ENCODE results near the gene MPHOSPH6.
A peak's percentile ranks its signal among the peaks of the same experiment; 100 is the strongest.
"Not testable (repeated sequence)": the region's sequence is repeated elsewhere in the genome, so short reads cannot be mapped to it uniquely, and the experiment has no call there.

The MPHOSPH6 gene, protein sequence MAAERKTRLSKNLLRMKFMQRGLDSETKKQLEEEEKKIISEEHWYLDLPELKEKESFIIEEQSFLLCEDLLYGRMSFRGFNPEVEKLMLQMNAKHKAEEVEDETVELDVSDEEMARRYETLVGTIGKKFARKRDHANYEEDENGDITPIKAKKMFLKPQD

DNA sequence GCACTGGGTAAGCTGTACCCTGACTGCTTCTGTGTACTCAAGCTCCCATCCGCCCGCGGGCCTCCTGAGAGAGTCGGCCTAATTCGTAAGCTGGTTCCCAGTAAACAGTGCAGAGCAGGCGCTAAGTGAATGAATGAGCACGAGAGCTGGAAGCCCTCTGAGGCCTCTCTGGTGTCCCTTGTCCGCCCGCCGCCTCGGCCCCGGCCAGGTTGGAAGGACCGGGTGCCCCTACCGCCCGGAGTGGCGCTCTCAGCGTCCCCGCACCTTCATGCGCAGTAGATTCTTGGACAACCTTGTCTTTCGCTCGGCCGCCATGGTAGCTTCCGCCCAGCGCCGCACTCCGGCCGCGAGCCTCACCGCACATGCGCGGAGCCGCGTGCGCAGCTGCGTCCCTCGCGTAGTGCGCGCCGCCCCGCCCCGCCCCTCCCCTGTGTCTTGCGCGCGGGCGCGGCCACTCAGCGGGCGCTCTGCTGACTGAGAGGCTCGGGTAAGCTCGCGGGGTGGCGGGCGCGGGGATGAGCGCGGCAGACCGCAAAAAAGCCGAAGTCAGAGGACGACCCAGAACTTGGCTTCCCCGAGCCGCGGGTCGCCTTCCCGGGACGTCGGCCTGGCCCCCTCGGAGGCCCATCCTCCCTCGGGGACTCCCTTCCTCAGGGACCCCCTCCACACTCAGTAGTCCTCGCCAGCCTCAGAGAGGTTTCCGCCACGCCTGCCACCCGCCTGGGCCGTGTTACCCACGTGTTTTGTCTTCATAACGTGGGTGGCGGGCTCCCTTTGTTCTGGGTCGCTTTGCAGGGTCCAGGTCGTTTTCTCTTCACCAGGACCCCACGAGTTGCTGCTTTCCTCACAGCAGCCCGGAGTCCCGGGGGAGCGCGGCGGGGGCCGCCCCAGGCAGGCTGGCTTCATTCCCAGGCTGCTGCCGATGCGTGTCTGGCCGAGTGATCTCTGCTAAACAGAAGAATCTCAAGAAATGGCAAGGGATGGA is at the start of gene MPHOSPH6:
Gene MPHOSPH6 (minus strand): TSS at position 364 of the 985 bp plus-strand sequence. CDS start 49 bp downstream, at position 315.
- FAIRE-seq: no peak

- no peak for FAIRE-seq
Observed at GRCh38 chr16:82219298-82219697, 49.3 kb upstream of the MPHOSPH6 start.

DNA sequence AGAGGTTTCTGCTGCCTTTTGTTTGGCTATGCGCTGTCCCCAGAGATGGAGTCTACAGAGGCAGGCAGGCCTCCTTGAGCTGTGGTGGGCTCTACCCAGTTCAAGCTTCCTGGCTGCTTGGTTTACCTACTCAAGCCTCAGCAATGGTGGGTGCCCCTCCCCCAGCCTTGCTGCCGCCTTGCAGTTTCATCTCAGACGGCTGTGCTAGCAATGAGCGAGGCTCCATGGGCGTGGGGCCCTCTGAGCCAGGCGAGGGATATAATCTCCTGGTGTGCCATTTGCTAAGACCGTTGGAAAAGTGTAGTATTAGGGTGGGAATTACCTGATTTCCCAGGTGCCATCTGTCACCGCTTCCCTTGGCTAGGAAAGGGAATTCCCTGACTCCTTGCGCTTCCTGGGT is 39.3 kb upstream of the MPHOSPH6 start:
- FAIRE-seq: not testable (repeated sequence)

- FAIRE-seq: no peak
Observed at GRCh38 chr16:82203198-82203597, 33.2 kb upstream of the MPHOSPH6 start.

GRCh38 chr16:82201926-82202325 is 31.9 kb upstream of the MPHOSPH6 start:
- FAIRE-seq: peak; percentile 82

DNA sequence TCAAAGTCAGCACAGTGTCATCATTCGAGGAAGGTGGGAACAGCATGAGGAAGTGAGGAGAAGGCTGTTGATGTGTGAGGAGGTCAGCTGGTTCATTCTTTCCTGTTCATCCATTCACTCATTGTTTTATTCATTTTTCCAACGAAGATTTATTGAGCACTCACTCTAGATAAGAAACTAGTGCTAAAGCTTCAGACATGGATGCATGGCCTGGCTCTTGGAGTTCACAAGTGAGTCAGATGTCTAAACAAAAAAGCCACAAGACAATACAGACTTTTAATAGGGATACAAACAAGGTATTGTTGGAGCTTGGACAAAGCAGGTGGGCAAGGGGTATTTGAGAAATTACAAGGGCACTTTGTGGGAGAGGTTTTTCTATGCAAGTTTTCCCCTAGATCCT is 31.3 kb upstream of the MPHOSPH6 start:
- FAIRE-seq: no peak

GRCh38 chr16:82199209-82199608 is 29.2 kb upstream of the MPHOSPH6 start:
- no peak for FAIRE-seq

DNA sequence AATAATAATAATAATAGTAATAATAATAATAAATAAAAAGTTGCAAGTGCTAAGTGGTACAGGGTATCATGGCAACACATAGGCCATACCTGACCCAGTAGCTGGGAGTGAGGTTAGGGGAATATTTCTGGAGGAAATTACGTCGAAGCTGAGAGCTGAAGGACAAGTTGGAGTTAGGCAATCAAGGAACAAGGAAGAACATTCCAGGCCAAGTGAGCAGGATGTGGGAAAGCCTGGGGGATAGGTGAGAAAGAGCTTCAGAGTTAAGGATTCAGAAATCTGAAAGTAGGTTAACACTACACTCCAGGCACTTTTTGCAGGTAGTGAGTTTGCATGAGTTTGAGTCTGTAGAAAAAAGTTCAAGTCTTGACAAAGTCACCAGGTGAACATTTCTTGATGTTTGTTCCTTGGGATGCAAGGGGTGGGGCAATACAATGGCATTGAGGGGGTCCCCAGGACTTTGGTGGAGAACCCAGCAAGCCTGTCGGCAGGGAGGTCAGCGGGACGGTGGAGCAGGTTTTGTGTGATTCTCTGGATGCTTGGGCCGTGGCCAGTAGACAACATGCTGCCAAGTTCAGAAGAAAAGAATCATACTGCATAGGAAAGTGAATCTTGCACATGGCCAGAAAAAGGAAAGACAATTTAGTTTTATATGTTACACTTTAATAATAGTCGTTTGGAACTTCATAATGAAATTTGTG is 27.7 kb upstream of the MPHOSPH6 start:
- no peak for FAIRE-seq

DNA sequence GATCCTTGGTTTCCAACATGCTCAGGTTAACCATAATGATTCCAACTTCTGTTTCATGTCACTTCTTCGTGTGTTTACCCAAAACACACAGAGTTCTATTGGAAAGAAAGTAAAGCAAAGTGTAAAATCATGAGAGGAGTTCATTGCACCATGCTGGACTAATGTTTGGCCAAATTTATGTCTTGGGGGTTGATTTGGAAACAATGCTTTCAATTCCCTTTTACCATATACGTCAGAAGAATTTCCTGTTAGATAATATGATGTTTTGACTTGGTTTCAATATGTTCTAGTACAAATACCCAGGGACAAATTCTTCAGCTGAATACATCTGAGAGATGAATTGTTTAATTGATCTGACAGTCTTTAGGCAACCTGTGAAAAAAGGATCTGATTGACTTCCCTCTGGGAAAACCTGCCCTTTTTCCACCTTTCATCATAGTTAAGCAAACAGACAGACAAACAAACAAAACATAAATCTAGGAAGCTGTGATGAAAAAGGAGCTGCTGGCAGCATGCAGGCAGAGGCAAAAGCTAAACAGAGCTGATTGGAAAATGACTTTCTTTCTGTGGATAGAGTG is 26.0 kb upstream of the MPHOSPH6 start:
- FAIRE-seq: no peak

DNA sequence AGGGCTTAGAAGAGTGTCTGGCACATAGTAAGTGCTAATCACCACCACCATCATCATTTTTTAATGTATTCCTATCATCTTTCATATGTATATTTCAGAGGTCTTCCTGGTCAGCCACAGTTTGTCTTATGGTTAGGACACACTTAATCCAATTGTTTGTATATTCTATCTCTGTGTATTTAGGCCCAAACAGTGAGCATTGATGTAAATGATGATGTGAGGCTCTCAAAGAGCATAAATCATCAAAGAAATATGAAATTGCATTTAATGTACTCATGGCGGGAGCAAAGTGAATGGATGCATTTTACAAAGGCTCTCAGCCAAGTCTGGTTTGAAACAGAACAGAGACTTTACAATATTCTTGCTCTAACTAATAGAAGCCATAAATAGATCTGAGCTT is 24.1 kb upstream of the MPHOSPH6 start:
- FAIRE-seq: no peak

DNA sequence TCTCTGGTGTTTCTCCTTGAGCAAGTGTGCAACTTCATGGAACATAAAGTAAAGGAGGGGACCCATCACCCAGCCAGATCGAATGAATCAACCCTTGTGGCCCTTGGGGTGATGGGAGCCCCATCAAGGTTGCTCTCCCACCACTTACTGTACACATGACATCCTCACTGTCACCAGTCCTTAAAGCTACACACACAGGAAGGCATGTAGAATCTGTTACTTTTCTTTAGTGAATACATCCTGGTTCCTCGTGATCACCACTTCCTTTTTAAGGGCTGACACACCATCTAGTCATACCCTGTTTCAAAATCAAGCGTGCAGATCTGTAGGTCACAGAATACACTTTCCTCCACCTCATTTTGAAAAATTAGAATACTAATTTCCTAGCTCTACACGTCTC is 22.6 kb upstream of the MPHOSPH6 start:
- FAIRE-seq: no peak

GRCh38 chr16:82190386-82190785 is 20.4 kb upstream of the MPHOSPH6 start:
- no peak for FAIRE-seq

DNA sequence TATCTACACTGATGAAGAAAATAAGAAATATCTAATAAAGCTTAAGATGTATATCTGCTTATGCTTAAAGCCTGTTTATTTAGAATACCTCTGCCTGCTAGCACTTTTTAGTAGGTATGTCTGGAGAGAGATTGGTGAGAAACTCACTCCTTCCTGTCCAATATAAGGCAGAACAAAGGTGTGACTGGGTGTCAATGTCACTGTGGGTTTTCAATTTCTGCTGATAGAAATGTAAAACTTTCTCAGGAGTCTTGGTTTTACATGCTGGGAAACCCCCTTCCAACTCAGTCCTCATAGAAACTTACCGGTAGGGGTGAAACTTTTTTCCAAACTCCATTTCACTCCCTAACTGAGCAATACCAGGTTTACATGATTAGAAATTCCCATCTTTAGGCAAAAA is 17.8 kb upstream of the MPHOSPH6 start:
- FAIRE-seq: no peak

GRCh38 chr16:82185012-82185411 is 15.0 kb upstream of the MPHOSPH6 start:
- FAIRE-seq: no peak

- no peak for FAIRE-seq
Observed at GRCh38 chr16:82184213-82184612, 14.2 kb upstream of the MPHOSPH6 start.

- FAIRE-seq: no peak
Observed at GRCh38 chr16:82183004-82183397, 13.0 kb upstream of the MPHOSPH6 start.

- FAIRE-seq: no peak
Observed at GRCh38 chr16:82182266-82183003, 12.4 kb upstream of the MPHOSPH6 start.

DNA sequence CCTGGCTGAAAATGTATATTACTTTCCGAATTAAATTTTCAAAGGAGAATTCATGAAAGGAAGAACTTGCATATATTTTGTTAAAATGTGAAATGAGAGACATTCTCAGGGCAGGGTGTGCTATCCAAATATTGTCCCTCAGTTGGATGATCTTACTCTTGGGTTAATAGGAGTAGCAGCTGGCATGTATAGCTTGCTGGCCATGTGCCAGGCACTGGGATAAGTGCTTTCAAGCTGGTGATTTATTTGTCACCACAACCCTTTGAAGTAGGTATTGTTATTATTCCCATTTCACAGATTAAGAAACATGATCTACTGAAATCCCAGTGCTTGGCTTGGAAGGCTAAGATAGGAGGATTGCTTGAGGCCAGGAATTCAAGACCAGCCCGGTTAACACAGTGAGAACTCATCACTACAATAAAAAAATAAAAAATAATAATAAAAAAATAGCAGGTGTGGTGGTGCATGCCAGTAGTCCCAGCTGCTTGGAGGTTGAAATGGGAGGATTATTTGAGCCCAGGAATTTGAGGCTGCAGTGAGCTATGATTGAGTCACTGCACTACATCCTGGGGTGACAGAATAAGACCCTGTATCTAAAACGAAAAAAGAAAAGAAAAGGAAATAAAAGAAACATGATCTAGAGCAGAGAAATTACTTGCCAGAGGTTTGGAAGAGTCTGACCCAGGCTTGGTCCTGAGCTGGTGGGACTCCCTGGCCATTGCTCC is 11.6 kb upstream of the MPHOSPH6 start:
- FAIRE-seq: no peak

- no peak for FAIRE-seq
Observed at GRCh38 chr16:82178352-82178751, 8.3 kb upstream of the MPHOSPH6 start.

DNA sequence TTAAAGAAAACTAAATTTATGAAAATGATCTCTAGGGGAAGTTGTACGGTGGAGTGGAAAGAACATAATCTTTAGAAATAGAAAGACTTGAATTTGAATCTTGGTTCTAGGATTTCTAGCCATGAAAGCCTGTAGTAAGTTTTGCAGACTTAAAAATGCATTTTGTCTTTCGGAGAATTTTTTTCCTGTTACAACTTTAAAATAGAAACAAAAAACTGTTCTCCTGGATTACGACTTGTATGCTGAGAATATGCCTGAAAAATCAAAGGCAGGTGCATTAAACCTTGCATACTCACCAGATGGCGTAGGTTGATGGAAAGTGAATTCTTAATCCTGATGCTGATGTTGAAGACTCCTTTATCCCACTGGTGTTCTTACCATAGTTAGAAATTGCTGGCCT is 7.5 kb upstream of the MPHOSPH6 start:
- FAIRE-seq: no peak

- no peak for FAIRE-seq
Observed at GRCh38 chr16:82176204-82176603, 6.2 kb upstream of the MPHOSPH6 start.

DNA sequence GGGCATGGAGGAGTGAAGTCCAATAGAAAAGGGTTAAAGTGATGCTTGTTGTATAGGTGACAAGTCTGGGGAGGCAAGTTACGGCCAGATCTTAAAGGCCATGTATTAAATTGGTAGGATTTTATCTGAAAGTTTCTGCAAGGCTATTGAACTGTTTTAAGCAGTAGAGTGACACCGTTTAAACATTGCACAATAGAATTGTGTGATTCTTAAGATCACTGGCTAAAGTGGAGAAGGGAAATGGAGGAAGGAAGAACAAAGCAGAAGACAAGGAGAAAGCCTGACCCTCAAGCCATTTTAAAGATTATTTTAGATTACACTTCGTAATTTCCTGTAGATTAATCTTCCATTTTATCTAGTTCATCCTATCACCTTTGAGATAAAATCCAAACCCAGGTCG is 5.6 kb upstream of the MPHOSPH6 start:
- no peak for FAIRE-seq

All from endometrium (tissue), 2 donors.